Mammary epithelial cell (primary cell): ENCODE data around the gene CHIT1.

ENCODE experiments used
- EZH2 ChIP-seq: IDR thresholded peaks from 2 replicates; pipeline ENCODE4 v1.6.1; 2012; ENCODE audit warnings: low read length, inconsistent platforms, borderline replicate concordance
- TF ChIP-seq, protein P1 (sequence below), 2 donors: IDR thresholded peaks in 1 of 2; conservative IDR thresholded peaks in 1 of 2; 2 replicates each; pipeline ENCODE4 v1.5.1; 2011 to 2012; ENCODE audit warnings: inconsistent platforms in 2 of 2, low read length in 2 of 2, mild to moderate bottlenecking in 2 of 2, control low read depth in 1 of 2, low read depth in 1 of 2; ENCODE audit not compliant: insufficient read depth in 1 of 2; ENCODE audit errors: extremely low read depth in 1 of 2

DNA sequence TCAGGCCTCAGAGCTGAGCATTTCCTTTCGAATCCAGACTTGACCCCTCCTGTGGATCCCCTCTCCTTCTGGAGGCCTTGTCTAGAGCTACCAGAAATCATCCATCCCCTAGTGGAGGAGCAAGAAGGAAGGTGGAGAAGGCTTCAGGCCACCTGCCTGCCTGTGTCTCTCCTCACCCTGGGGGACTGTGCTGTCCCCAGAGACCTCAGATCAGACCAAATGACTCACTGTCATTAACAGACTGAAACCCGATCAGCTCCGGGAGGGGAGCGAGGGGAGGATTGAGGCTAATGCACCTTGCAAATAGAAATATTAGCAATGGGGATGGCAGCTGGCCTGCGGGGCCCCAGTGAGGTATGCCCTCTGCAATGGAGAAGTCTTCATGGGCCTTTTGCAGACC, 55.9 kb downstream of the CHIT1 start:
- TF ChIP-seq, protein P1, sequence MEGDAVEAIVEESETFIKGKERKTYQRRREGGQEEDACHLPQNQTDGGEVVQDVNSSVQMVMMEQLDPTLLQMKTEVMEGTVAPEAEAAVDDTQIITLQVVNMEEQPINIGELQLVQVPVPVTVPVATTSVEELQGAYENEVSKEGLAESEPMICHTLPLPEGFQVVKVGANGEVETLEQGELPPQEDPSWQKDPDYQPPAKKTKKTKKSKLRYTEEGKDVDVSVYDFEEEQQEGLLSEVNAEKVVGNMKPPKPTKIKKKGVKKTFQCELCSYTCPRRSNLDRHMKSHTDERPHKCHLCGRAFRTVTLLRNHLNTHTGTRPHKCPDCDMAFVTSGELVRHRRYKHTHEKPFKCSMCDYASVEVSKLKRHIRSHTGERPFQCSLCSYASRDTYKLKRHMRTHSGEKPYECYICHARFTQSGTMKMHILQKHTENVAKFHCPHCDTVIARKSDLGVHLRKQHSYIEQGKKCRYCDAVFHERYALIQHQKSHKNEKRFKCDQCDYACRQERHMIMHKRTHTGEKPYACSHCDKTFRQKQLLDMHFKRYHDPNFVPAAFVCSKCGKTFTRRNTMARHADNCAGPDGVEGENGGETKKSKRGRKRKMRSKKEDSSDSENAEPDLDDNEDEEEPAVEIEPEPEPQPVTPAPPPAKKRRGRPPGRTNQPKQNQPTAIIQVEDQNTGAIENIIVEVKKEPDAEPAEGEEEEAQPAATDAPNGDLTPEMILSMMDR (conservative IDR thresholded peaks at IDR 0.05 in 1 of 2, IDR thresholded peaks at IDR 0.05 in 1 of 2; ENCODE audit: extremely low read depth in 1 of 2, insufficient read depth in 1 of 2, low read depth in 1 of 2, low read length in 2 of 2), result no peak
- TF ChIP-seq EZH2, result no peak
